ENCODE data around the gene TAF5L.

Gene TAF5L

DNA sequence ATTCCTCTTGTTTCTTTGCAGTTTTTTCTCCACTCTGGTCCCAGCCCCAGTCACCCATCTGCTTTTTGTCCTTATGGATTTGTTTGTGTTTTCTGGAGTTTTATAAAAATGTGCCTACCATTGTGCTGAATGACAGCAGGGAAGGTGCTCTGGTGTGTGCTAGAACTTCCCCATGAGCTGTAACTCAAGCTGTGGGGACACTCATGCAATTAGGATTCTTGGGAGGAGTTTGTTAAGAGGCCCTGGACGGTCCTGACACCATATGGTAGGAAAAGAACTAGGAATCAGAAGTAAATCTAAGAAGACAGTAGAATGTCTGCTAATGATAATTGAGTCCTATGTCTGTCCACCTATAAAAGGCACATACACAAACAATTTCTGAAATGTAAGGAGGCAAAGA, 27.5 kb upstream of the TAF5L start:
- Mint-ChIP-seq H3K36me3 (ENCODE audit: low read depth) (peaks cover 14% of the 10 kb centered on the region), H3K27me3 (ENCODE audit: low read depth) (no peaks in the 10 kb centered on the region), H3K9me3 (no peaks in the 10 kb centered on the region), H3K4me1 (ENCODE audit: low read depth) (no peaks in the 10 kb centered on the region), H3K4me3 (no peak overlapping the region), H3K27ac (no peak overlapping the region)

DNA sequence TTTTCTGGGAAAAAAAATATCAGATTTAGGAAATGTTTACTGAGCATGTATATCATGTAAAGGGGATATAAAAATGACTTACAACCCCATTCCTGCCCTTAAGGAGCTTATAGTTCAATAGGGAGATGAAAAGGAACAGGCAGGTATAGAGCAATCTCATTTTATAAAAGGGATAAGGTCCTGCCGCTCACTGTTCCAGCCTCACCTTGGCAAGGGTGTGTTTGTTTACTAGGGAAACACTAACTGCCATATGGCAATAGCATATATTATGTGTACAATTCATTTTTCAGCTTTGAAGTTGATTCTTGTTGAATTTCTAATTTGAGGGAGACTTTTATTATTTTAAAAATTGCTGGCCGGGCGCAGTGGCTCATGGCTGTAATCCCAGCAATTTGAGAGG, 25.6 kb upstream of the TAF5L start:
- peaks cover 17% of the 10 kb centered on the region for H3K36me3 Mint-ChIP-seq (ENCODE audit: low read depth)
- H3K27ac Mint-ChIP-seq, result no peak overlapping the region
- H3K4me1 Mint-ChIP-seq (ENCODE audit: low read depth), result no peaks in the 10 kb centered on the region
- no peaks in the 10 kb centered on the region for H3K9me3 Mint-ChIP-seq
- H3K4me3 Mint-ChIP-seq, result no peak overlapping the region
- no peaks in the 10 kb centered on the region for H3K27me3 Mint-ChIP-seq (ENCODE audit: low read depth)

DNA sequence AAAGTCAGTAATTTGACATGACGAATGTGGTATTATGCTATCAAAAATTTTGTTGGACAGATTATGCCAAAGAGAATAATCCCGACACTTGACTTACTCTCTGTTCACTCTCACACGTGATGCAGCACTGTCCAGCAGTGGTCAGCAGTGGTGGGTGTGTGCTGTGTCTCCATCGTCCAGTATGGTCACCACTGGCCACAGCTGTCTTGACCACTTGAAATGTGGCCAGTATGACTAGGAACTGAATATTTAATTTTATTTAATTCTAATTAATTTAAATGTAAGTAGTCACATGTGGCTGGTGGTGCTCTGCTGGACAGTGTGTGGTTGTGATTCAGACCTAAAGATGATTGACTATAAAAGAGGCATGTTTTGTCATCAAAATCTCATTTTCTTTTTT, 24.1 kb upstream of the TAF5L start:
- Mint-ChIP-seq H3K36me3 (ENCODE audit: low read depth) (peaks cover 22% of the 10 kb centered on the region), H3K9me3 (no peaks in the 10 kb centered on the region), H3K4me1 (ENCODE audit: low read depth) (no peaks in the 10 kb centered on the region), H3K27me3 (ENCODE audit: low read depth) (no peaks in the 10 kb centered on the region), H3K27ac (no peak overlapping the region), H3K4me3 (no peak overlapping the region)

DNA sequence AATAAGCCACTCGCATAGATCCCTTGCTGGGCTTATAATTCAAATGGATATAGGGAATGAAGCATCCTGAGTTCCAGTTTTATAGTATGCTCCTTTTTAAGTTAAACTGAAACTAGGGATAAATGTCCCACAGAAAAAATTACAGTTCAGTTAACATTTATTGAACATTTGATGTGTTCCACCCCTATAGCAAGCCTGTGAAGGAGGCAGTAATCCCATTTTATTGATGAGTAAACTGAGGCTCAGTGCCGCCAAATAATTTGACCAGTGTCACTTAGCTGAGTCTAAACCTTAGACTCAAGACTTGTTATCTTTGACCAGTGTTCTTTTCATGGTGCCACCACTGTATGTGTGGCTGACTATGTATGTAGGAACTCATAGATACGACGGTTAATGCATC, 22.5 kb upstream of the TAF5L start:
- H3K4me1 Mint-ChIP-seq (ENCODE audit: low read depth), result no peaks in the 10 kb centered on the region
- no peaks in the 10 kb centered on the region for H3K27me3 Mint-ChIP-seq (ENCODE audit: low read depth)
- no peak overlapping the region for H3K4me3 Mint-ChIP-seq
- H3K9me3 Mint-ChIP-seq, result no peaks in the 10 kb centered on the region
- no peak overlapping the region for H3K27ac Mint-ChIP-seq
- peaks cover 27% of the 10 kb centered on the region for H3K36me3 Mint-ChIP-seq (ENCODE audit: low read depth)

DNA sequence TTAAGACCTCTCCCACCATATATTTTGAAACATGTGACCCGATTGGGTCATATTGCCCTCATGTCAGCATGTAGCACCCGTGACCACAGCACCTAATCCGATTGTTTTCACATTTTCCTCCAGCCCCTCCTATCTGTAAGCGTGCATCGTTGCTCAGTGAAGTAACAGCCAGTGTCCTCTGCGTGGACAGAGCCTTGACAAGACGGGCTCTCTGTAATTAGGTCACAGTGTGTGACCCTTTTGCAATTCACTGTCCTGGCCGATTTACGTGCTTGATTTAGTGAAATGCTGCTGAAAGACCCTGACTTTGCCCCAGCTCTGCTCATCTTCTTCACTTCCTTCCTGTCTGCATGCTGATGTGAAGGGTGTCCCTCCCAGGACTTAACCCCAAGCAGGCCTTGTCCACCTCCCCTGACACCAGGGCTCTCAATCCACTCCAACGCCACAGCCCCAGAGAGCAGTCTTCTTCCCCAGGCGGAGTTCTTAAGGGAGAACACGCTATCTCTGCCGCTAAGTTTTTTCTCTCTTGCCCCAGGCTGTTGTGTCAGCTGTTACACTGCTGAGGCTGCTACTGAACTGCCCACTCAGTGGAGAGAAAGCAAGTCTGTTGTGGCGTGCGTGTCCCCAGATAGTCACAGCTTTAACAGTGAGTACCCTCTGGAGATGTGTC, 19.5 kb upstream of the TAF5L start:
- Mint-ChIP-seq H3K4me3 (no peak overlapping the region), H3K36me3 (ENCODE audit: low read depth) (peaks cover 23% of the 10 kb centered on the region), H3K27ac (no peak overlapping the region), H3K27me3 (ENCODE audit: low read depth) (no peaks in the 10 kb centered on the region), H3K4me1 (ENCODE audit: low read depth) (no peaks in the 10 kb centered on the region), H3K9me3 (no peaks in the 10 kb centered on the region)

DNA sequence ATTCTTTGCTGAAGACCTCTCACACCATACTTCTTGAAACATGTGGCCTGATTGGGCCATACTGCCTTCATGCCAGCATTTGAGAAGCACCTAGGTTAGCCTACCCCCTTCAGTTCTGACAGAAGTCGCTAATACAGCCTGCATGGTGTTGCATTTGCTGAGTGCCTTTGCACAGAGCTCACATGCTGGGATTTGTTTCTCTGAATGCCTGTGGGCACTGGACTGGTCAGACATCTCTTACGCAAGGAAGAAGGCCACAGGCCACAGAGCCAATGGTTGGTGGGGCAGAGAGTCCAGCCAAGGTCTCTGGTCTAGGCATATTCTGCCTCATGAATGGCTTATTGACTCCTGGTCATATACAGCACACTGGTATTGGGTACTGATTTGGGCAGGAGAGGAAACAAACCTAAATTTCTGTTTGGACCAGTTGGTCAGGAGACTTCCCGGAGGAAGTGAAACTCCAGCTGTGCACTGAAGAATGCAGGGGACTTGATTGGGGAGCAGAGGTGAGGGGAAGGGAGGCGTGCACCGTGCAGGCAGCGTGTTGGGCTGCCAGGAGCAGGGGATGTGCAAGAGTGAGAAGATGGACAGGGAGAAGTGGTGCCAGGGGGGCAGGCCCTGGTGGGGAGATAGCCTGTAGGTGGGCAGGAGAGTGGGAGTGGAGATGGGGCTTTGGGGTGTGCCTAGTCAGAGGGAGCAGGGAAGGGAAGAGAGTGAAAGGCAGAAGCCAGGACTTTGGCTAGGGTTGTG, 18.2 kb upstream of the TAF5L start:
- H3K36me3 Mint-ChIP-seq (ENCODE audit: low read depth), result peaks cover 22% of the 10 kb centered on the region
- H3K27ac Mint-ChIP-seq, result no peak overlapping the region
- no peaks in the 10 kb centered on the region for H3K9me3 Mint-ChIP-seq
- no peaks in the 10 kb centered on the region for H3K27me3 Mint-ChIP-seq (ENCODE audit: low read depth)
- no peak overlapping the region for H3K4me3 Mint-ChIP-seq
- H3K4me1 Mint-ChIP-seq (ENCODE audit: low read depth), result peaks cover 2% of the 10 kb centered on the region

DNA sequence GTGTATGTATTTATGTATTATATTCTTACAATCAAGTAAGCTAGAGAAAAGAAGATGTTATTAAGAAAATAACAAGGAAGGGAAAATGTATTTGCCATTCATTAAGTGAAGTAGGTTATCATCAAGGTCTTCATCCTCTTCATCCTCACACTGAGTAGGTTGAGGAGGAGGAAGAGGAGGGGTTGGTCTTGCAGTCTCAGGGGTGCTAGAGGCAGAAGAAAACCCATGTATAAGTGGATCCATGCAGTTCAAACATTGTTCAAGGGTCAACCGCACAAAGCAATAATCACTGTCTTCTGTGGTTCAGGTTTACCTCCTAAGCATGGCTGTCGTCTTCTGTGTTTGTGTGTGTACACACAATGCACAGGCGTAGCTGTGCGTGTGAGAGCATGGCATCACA, 17.0 kb upstream of the TAF5L start:
- H3K27me3 Mint-ChIP-seq (ENCODE audit: low read depth), result no peaks in the 10 kb centered on the region
- peaks cover 21% of the 10 kb centered on the region for H3K36me3 Mint-ChIP-seq (ENCODE audit: low read depth)

DNA sequence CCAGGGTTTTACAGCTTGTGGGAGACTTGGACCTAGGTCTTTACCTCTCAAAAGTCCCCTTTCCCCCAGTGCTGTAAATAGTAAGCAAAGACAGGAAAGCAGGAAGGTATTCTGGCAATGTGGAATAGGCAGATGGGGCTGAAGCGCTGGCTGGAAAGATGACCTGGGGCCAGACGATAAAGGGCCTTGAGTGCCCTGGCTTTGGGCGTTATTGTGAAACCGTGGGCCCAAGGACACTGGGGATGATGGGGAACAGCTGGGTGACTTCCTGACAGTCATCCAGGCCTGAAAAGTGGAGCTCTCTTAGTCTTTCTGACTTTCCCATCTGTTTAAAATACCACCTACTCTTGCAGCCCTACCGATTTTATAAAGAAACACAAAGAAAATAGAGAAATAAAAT, 16.5 kb upstream of the TAF5L start:
- Mint-ChIP-seq H3K27ac (no peak overlapping the region), H3K9me3 (no peaks in the 10 kb centered on the region), H3K27me3 (ENCODE audit: low read depth) (no peaks in the 10 kb centered on the region), H3K36me3 (ENCODE audit: low read depth) (peaks cover 20% of the 10 kb centered on the region), H3K4me3 (no peak overlapping the region), H3K4me1 (ENCODE audit: low read depth) (peaks cover 2% of the 10 kb centered on the region)

More for the DNA sequence above, 17.0 kb upstream of the TAF5L start:
- H3K27ac Mint-ChIP-seq, result no peak overlapping the region
- no peak overlapping the region for H3K4me3 Mint-ChIP-seq
- H3K4me1 Mint-ChIP-seq (ENCODE audit: low read depth), result peaks cover 2% of the 10 kb centered on the region
- H3K9me3 Mint-ChIP-seq, result no peaks in the 10 kb centered on the region

DNA sequence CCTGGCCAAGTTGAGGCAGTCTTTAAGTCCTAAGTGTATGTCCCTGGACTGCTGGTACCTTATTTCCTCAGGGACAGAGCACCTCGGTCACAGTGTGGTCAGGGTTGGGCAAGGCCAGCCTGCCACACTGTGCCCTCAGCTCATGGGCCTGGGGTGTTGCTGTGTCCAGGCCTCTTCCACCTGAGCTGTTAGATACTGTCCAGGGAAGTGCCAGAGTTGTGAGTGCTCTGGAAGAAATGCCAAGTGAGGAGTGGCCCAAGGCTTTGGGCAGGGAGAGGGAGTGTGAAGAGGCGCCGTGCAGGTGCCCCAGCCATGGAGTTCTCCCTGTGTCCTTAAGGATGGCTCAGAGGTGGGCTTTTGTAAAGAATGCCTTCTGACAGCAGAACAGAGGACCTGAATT, 15.4 kb upstream of the TAF5L start:
- Mint-ChIP-seq H3K9me3 (no peaks in the 10 kb centered on the region), H3K27me3 (ENCODE audit: low read depth) (no peaks in the 10 kb centered on the region), H3K4me1 (ENCODE audit: low read depth) (peaks cover 2% of the 10 kb centered on the region), H3K4me3 (no peak overlapping the region), H3K27ac (no peak overlapping the region), H3K36me3 (ENCODE audit: low read depth) (peaks cover 21% of the 10 kb centered on the region)

DNA sequence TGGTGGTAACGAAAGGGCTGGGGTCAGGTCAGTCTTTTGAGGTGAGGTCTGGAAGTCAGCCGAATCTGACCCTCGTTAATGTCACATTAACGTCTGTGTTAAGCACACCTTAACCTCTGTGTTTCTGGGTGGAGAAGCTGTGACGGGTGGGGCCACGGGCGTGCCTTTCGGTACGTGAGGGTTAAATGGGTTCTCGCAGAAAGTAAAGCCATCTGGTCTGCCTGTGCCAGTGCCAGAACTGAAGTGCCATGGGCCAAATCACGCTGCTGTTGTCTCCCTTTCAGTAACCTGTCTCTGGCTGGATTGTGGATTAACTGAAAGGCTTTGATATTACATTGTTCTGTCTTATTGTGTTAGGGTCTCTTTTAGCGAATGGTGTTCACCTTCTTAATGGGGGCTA, 14.5 kb upstream of the TAF5L start:
- no peak overlapping the region for H3K4me3 Mint-ChIP-seq
- no peaks in the 10 kb centered on the region for H3K27me3 Mint-ChIP-seq (ENCODE audit: low read depth)
- no peaks in the 10 kb centered on the region for H3K9me3 Mint-ChIP-seq
- H3K27ac Mint-ChIP-seq, result no peak overlapping the region
- peaks cover 2% of the 10 kb centered on the region for H3K4me1 Mint-ChIP-seq (ENCODE audit: low read depth)
- H3K36me3 Mint-ChIP-seq (ENCODE audit: low read depth), result peaks cover 20% of the 10 kb centered on the region

DNA sequence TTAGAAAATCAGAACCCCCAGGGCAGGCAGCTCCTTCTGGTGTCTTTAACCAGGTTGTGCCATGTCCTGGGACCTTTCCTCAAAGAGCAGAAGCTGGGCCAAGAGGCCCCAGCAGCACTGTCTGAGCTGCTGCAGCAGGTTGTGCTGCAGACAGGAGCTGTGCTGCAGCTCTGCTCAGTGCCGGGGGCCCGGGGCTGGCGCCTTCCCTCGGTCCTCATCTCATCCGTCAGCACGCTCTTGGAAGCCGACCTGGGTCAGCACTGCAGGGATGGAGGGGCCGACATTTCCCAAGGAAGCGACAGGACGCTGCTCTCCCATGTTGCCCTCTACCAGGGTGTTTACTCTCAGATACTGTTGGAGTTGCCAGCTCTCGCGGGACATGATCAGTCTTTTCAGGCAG, 11.8 kb upstream of the TAF5L start:
- no peaks in the 10 kb centered on the region for H3K9me3 Mint-ChIP-seq
- H3K27ac Mint-ChIP-seq, result no peak overlapping the region
- H3K36me3 Mint-ChIP-seq (ENCODE audit: low read depth), result peaks cover 18% of the 10 kb centered on the region
- no peak overlapping the region for H3K4me3 Mint-ChIP-seq
- H3K4me1 Mint-ChIP-seq (ENCODE audit: low read depth), result peaks cover 2% of the 10 kb centered on the region
- H3K27me3 Mint-ChIP-seq (ENCODE audit: low read depth), result no peaks in the 10 kb centered on the region

DNA sequence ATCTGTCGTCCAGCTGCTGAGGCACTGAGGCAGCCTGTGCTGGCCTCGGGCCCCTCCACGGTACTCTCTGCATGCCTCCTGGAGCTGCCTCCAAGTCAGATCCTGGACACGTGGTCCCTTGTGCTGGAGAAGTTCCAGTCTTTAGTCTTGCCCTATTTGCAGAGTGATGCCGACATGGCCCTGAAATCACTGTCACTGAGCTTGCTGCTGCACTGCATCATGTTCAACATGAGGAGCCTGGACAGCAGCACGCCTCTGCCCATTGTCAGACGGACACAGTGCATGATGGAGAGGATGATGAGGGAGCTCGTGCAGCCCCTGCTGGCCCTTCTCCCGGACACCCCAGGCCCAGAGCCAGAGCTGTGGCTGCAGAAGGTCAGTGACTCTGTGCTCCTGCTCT, 10.1 kb upstream of the TAF5L start:
- Mint-ChIP-seq H3K4me1 (ENCODE audit: low read depth) (peaks cover 5% of the 10 kb centered on the region), H3K27me3 (ENCODE audit: low read depth) (no peaks in the 10 kb centered on the region), H3K9me3 (no peaks in the 10 kb centered on the region), H3K36me3 (ENCODE audit: low read depth) (peaks cover 24% of the 10 kb centered on the region), H3K27ac (no peak overlapping the region), H3K4me3 (no peak overlapping the region)

DNA sequence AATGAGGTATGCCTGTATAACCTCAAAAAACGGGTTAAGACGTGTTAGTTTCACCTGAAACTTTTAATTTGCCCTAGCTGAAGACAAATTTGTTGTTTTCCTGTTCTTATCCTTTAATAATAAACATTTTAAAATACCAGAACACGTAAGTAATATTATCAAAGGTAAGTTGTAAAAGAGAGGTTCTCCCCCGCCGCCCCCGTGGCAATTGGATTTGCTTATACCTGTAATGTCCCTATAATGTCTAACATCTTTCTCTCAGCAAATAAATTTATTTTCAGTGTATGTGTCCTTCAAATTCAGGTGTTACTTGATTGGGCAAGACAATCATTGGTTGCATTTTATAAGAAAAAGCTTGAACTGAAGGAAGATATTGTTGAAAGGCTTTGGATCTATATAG, 6.0 kb upstream of the TAF5L start:
- Mint-ChIP-seq H3K4me1 (ENCODE audit: low read depth) (peaks cover 23% of the 10 kb centered on the region), H3K36me3 (ENCODE audit: low read depth) (peaks cover 28% of the 10 kb centered on the region), H3K27ac (no peak overlapping the region), H3K4me3 (no peak overlapping the region), H3K27me3 (ENCODE audit: low read depth) (no peaks in the 10 kb centered on the region), H3K9me3 (no peaks in the 10 kb centered on the region)

DNA sequence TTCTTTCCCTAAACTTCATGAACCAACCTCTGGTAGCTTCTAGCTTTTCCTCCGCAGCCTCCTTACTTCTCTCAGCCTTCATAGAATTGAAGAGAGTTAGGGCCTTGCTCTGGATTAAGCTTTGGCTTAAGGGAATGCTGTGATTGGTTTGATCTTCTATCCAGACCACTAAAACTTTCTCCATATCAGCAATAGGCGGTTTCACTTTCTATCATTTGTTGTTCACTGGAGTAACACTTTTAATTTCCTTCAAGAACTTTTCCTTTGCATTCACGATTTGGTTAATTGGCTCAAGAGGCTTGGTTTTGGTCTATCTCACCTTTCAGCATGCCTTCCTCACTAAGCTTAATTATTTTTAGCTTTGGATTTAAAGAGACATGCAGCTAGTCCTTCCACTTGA, 5.2 kb upstream of the TAF5L start:
- H3K27me3 Mint-ChIP-seq (ENCODE audit: low read depth), result no peaks in the 10 kb centered on the region
- peaks cover 27% of the 10 kb centered on the region for H3K4me1 Mint-ChIP-seq (ENCODE audit: low read depth)
- H3K36me3 Mint-ChIP-seq (ENCODE audit: low read depth), result peaks cover 25% of the 10 kb centered on the region
- H3K4me3 Mint-ChIP-seq, result no peak overlapping the region
- H3K9me3 Mint-ChIP-seq, result no peaks in the 10 kb centered on the region
- H3K27ac Mint-ChIP-seq, result no peak overlapping the region

DNA sequence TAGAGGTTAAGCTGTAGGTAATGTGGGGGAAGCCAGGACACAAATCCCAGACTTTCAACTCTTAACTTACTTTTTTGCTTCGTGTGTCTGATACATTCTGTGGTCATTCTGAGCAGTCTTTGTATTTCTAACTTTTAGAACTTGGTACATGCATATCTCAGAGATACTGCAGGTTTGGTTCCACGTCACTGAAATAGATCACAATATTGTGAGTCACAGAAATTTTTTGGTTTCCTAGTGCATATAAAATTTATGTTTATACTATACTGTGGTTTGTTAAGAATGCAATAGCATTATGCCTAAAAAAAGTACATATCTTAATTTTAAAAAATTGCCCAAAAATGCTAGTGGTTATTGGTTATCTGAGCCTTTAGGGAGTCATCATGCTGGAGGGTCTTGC, 3.3 kb upstream of the TAF5L start:
- Mint-ChIP-seq H3K27ac (no peak overlapping the region), H3K4me3 (no peak overlapping the region), H3K36me3 (ENCODE audit: low read depth) (peaks cover 18% of the 10 kb centered on the region), H3K9me3 (no peaks in the 10 kb centered on the region), H3K4me1 (ENCODE audit: low read depth) (peaks cover 33% of the 10 kb centered on the region), H3K27me3 (ENCODE audit: low read depth) (no peaks in the 10 kb centered on the region)
